K562 (cell line): ENCODE measurements around the gene PPP1R15A. TPM values are rescaled to one million over a fixed set of nuclear protein-coding genes. Genes with fewer than 3 reads are reported as not detected.

Experiments
- ATAC-seq: fragments of 200-7000 bp; cut with Tn5 transposase; 3 replicates; pipeline ENCODE4 v1.9.1; 2020; ENCODE audit warnings: moderate library complexity
- BruUV-seq: library from RNA; stranded (reverse); fragments of 400-500 nt; replicated peaks from 2 replicates; lab custom pipeline; 2021; lab: Mats Ljungman, UMichigan
- CTCF ChIA-PET: fragments of 300-600 bp; formaldehyde crosslinking; extraction: SDS; loops from one replicate; lab custom pipeline; 2021; ENCODE audit warnings: low intra/inter-chr PET ratio; lab: Yijun Ruan, JAX
- POLR2A ChIA-PET: fragments of 300-600, 350-650 bp; sonication (Branson Sonifier 250); formaldehyde crosslinking; extraction: SDS; loops from one replicate; lab custom pipeline; 2021; ENCODE audit warnings: antibody characterized with exemption, inconsistent platforms; lab: Yijun Ruan, JAX
- DNase-seq, 4 experiments: peaks; one replicate each; pipeline versions ENCODE4 v3.0.0 to v3.0.0-alpha.2; 2011 to 2018; ENCODE audit warnings: low spot score in 3 of 4, mixed read lengths in 3 of 4; ENCODE audit errors: extremely low read depth in 1 of 4
- FAIRE-seq: peaks from 2 replicates; lab custom pipeline; 2011; peaks lifted over from hg19 to GRCh38; lab: Jason Lieb, UNC
- H2AFZ ChIP-seq: 2 replicates; pipeline ENCODE4 v1.6.0; 2011; ENCODE audit warnings: low read depth, low read length, control low read depth, inconsistent platforms
- H3K27ac ChIP-seq: fragments of 200-600 bp; 3 replicates; pipeline ENCODE4 v1.8.0; 2011; ENCODE audit warnings: low read depth, mild to moderate bottlenecking, control low read depth, inconsistent platforms, low read length, moderate library complexity, mixed read lengths; ENCODE audit errors: extremely low read depth
- H3K27me3 ChIP-seq, 2 experiments: fragments of 300-600 bp in 1 of 2; 2 replicates in 1 of 2; 3 replicates in 1 of 2; pipeline versions ENCODE4 v1.6.0 to v1.8.0; 2011; ENCODE audit warnings: inconsistent platforms in 2 of 2, low read length in 2 of 2, mild to moderate bottlenecking in 1 of 2, mixed read lengths in 1 of 2, moderate library complexity in 1 of 2; ENCODE audit not compliant: control insufficient read depth in 2 of 2, insufficient read depth in 2 of 2
- H3K36me3 ChIP-seq: fragments of 300-600 bp; 3 replicates; pipeline ENCODE4 v1.8.0; 2011; ENCODE audit warnings: mild to moderate bottlenecking, low read length, inconsistent platforms; ENCODE audit not compliant: control insufficient read depth, insufficient read depth
- H3K4me1 ChIP-seq, 2 experiments: fragments of 200-600 bp in 1 of 2; replicated peaks in 1 of 2; 2 replicates in 1 of 2; 3 replicates in 1 of 2; pipeline versions ENCODE4 v1.5.1 to v1.8.0; 2011; ENCODE audit warnings: inconsistent platforms in 2 of 2, low read length in 2 of 2, mild to moderate bottlenecking in 1 of 2, mixed read lengths in 1 of 2, moderate library complexity in 1 of 2; ENCODE audit not compliant: control insufficient read depth in 2 of 2, insufficient read depth in 2 of 2
- H3K4me2 ChIP-seq: 2 replicates; pipeline ENCODE4 v1.6.1; 2011; ENCODE audit warnings: low read length, control low read depth, inconsistent platforms, mixed read lengths; ENCODE audit not compliant: insufficient read depth
- H3K4me3 ChIP-seq: fragments of 200-600 bp; sonication (generic), shearing (Covaris generic); 2 replicates; pipeline ENCODE4 v1.5.1; 2016; ENCODE audit warnings: control low read depth, inconsistent platforms
- H3K79me2 ChIP-seq: fragments of 200-600 bp; 3 replicates; pipeline ENCODE4 v1.8.0; 2011; ENCODE audit warnings: low read length, inconsistent platforms; ENCODE audit not compliant: control insufficient read depth, insufficient read depth
- H3K9ac ChIP-seq, 2 experiments: 2 replicates each; pipeline versions ENCODE4 v1.6.0 to v1.6.1; 2011; ENCODE audit warnings: low read depth in 2 of 2, low read length in 2 of 2, control low read depth in 1 of 2, inconsistent platforms in 1 of 2, mild to moderate bottlenecking in 1 of 2, mixed read lengths in 1 of 2; ENCODE audit not compliant: insufficient read depth in 1 of 2
- H3K9me1 ChIP-seq: one replicate; pipeline ENCODE4 v1.6.0; 2011; ENCODE audit warnings: inconsistent platforms, mild to moderate bottlenecking, low read length, moderate library complexity; ENCODE audit not compliant: control insufficient read depth, insufficient read depth
- H3K9me3 ChIP-seq: replicated peaks from 2 replicates; pipeline ENCODE4 v1.5.1; 2011; ENCODE audit warnings: low read depth, low read length, inconsistent platforms; ENCODE audit not compliant: control insufficient read depth, insufficient read depth
- H4K20me1 ChIP-seq: replicated peaks from 2 replicates; pipeline ENCODE4 v1.6.1; 2011; ENCODE audit warnings: low read length, inconsistent platforms, mixed read lengths; ENCODE audit not compliant: control insufficient read depth, insufficient read depth
- BCL6 ChIP-seq: fragments of 250-450 bp; sonication (Bioruptor Pico); IDR thresholded peaks from 2 replicates; pipeline ENCODE4 v1.4.0; 2020
- CEBPB ChIP-seq: fragments of 450-650 bp; IDR thresholded peaks from 2 replicates; pipeline ENCODE4 v1.6.1; 2016; ENCODE audit warnings: missing genetic modification characterization, missing compliant biosample characterization
- MEIS2 ChIP-seq: fragments of 450-650 bp; IDR thresholded peaks from 2 replicates; pipeline ENCODE4 v1.6.1; 2014; ENCODE audit warnings: mild to moderate bottlenecking; ENCODE audit not compliant: partially characterized antibody
- POLR2A ChIP-seq: fragments of 450-650 bp; conservative IDR thresholded peaks from 2 replicates; pipeline ENCODE4 v1.6.1; 2016
- RBFOX2 ChIP-seq: fragments of 200-400 bp; formaldehyde crosslinking; IDR thresholded peaks from 2 replicates; pipeline ENCODE4 v1.6.1; 2017; ENCODE audit warnings: low read depth, mild to moderate bottlenecking, low read length, moderate library complexity
- RNF219 ChIP-seq: fragments of 250-450 bp; sonication (Bioruptor Pico); IDR thresholded peaks from 2 replicates; pipeline ENCODE4 v1.5.0; 2022; ENCODE audit warnings: mild to moderate bottlenecking
- SMC3 ChIP-seq: conservative IDR thresholded peaks from 2 replicates; pipeline ENCODE4 v1.6.1; 2011; ENCODE audit warnings: low read depth, low read length, improper control_type of control experiment; ENCODE audit not compliant: insufficient read depth
- ZNF318 ChIP-seq, 2 experiments: fragments of 450-650 bp; IDR thresholded peaks; 2 replicates each; pipeline ENCODE4 v1.6.1; 2016; ENCODE audit warnings: mild to moderate bottlenecking in 2 of 2, borderline replicate concordance in 1 of 2, low read depth in 1 of 2, moderate library complexity in 1 of 2
- ZNF75A ChIP-seq: fragments of 450-650 bp; formaldehyde crosslinking; IDR thresholded peaks from 2 replicates; pipeline ENCODE4 v1.4.0; 2020; ENCODE audit warnings: mild to moderate bottlenecking
- WGBS: fragments of 100-300 bp; shearing (Covaris generic); methylation state at CpG from one replicate; pipeline ENCODE4 v1.1.6; 2016; ENCODE audit warnings: low coverage, mixed read lengths; ENCODE audit not compliant: insufficient coverage; ENCODE audit errors: missing lambda C conversion rate; 5-methylcytosine and 5-hydroxymethylcytosine counted together
- in situ Hi-C: fragments of 300-500 bp; cut with MboI; formaldehyde crosslinking; loops from 4 replicates; pipeline ENCODE4 v1.15.0; 2018; ENCODE audit warnings: inconsistent platforms, mixed read lengths
- intact Hi-C: fragments of 100-400 bp; cut with micrococcal nuclease; formaldehyde crosslinking; loops from 2 replicates; pipeline ENCODE4 v1.14.2; 2022
- polyA plus RNA-seq, 8 experiments: library from polyadenylated mRNA; depleted of rRNA in 4 of 8; stranded (reverse) in 5 of 8; unstranded in 3 of 8; fragments of >200 nt; fragmentation: Nextera tagmentation in 2 of 8; fragmentation: Illumina TruSeq in 1 of 8; extraction: Ambion mirVana in 2 of 8; extraction: Trizol in 1 of 8; gene quantifications; 2 replicates each; pipeline versions ENCODE4 v1.2.1 to v1.2.3, GENCODE V29; 2011 to 2014; ENCODE audit warnings: inconsistent platforms in 1 of 8, missing spikeins in 1 of 8
- total RNA-seq, 7 experiments: library from RNA; depleted of rRNA in 6 of 7; stranded (reverse); fragments of >200 nt in 6 of 7; fragmentation: Illumina TruSeq in 2 of 7; extraction: Trizol in 2 of 7; gene quantifications; 2 replicates each; pipeline versions ENCODE4 v1.2.1 to v1.2.3, GENCODE V29; 2011 to 2021; ENCODE audit warnings: low replicate concordance in 1 of 7
- TF ChIP-seq, protein P1 (sequence below): sonication (generic); formaldehyde crosslinking; IDR thresholded peaks from 2 replicates; pipeline ENCODE4 v1.9.0; 2022; ENCODE audit warnings: mild to moderate bottlenecking, missing genetic modification reagents

Gene PPP1R15A
- total and polyA plus RNA-seq, 9 of the 15 experiments (the other 6 are each of a cell fraction or from before 2014, with no cell fraction given), result 0.42 to 73.7 (median 44.0) TPM

DNA sequence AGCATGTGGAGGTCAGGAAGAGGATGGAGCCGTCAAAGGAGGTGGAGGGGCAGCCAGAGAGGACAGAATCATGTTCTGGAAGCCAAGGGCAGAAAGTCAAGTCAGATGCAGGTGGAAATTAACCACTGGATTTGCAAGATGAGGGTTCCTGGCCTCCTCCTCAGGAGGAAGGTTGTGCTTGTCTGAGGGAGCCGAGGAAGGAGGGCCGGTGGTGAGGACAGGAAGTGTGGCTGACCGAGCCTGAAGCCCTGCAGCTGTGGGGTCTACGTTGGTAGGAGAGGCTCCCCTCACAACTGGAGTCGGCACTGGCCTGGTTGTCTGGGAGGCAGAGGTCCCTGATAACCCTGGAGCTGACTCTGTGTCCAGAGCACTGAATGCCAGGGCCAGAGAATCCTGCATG lies 45.9 kb downstream of the PPP1R15A start (continued):
- TF ChIP-seq RBFOX2 (peak; percentile 40; the same call in 1 of the 2 replicates), POLR2A (0 out of 2 replicates have a peak, but pooled peaks have one; percentile 9)
- TF ChIP-seq, protein P1, sequence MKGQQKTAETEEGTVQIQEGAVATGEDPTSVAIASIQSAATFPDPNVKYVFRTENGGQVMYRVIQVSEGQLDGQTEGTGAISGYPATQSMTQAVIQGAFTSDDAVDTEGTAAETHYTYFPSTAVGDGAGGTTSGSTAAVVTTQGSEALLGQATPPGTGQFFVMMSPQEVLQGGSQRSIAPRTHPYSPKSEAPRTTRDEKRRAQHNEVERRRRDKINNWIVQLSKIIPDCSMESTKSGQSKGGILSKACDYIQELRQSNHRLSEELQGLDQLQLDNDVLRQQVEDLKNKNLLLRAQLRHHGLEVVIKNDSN (CRISPR knock-in tag), result no peak

- no peaks in the 10 kb centered on the region for H3K27me3 ChIP-seq
- H3K79me2 ChIP-seq, result no peaks in the 10 kb centered on the region
- peak; percentile 95 for FAIRE-seq
- ATAC-seq, result peak; percentile 93
- H3K4me2 ChIP-seq, result 0 out of 2 replicates have a peak overlapping the region, but pooled peaks have one; percentile 10
- H3K9me1 ChIP-seq, result no peaks in the 10 kb centered on the region
- no peaks in the 10 kb centered on the region for H3K9me3 ChIP-seq
- POLR2A ChIA-PET, result interaction anchor here (0.5 to 4.7 kb wide), 13 partner anchors 9 to 609 kb away, joined by 3 to 37 read pairs (median 6); partner anchors contain the start of genes DHDH, FTL, NUCB1 and PPP1R15A
- no peak overlapping the region for H2AFZ ChIP-seq
- peak; percentile 72 to 81 (median 78) for DNase-seq
- 0 out of 4 replicates have a peak overlapping the region, but pooled peaks of 1 of the 2 experiments have one; percentile 28 for H3K9ac ChIP-seq
- no peaks in the 10 kb centered on the region for H4K20me1 ChIP-seq
- no peak overlapping the region for H3K4me3 ChIP-seq
- H3K27ac ChIP-seq, result no peak overlapping the region
- WGBS, result 44% methylated on average over 15 of the region's 18 CpGs
- peaks cover 79% of the 10 kb centered on the region; the same call in 2 of the 3 replicates for H3K36me3 ChIP-seq
- CTCF ChIA-PET, result no interaction called here
- intact Hi-C loops, result no loop called here
- no TSS peak for BruUV-seq
- in situ Hi-C loops, result no loop called here
- H3K4me1 ChIP-seq, result peaks cover 0 to 13% of the 10 kb centered on the region in 2 experiments; a peak in 3 of 5 replicates
- no peak for TF ChIP-seq CEBPB
- TF ChIP-seq MEIS2, result peak; percentile 49
- TF ChIP-seq ZNF318 (IDR thresholded peaks at IDR 0.05; ENCODE audit: borderline replicate concordance in 1 of 2, low read depth in 1 of 2), result no peak
- no peak for TF ChIP-seq SMC3
- TF ChIP-seq ZNF75A (CRISPR knock-in tag), result no peak
- no peak for TF ChIP-seq RNF219 (CRISPR knock-in tag)
- TF ChIP-seq BCL6 (CRISPR knock-in tag), result no peak
These were observed 46.6 kb downstream of the PPP1R15A start for GRCh38 chr19:48918801-48919247.
